Measurements from ENCODE around the gene TRA2A. TPM values are rescaled to one million over a fixed set of nuclear protein-coding genes. Genes with fewer than 3 reads are reported as not detected.

The TRA2A gene
- total RNA-seq, 1 experiment from 2014 or later: 27.6 TPM

DNA sequence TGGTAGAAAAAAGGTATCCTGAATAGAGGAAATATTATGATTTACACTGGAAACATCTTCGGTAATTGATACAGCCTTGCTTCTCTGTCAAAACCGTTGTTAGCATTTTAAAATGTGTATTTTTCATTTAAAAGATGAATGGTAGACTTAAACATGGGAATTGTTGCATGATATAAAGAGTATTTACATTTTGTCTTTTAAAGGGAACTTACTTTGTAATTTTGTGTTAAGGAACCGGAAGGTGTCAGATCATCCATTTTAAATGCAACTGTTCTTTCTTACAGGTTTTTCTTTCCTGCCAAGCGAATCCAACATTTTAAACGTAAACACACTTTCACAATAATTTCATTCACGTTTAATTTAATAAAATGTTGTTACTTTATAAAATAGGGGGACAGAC is 59.7 kb downstream of the TRA2A start:
- no peak for ATAC-seq
- no peak overlapping the region for H3K27ac ChIP-seq (ENCODE audit: low read length)
- ChIA-PET POLR2A (ENCODE audit: unreplicated experiment) (no interaction called here), CTCF (interaction anchor here (0.6 kb wide), 1 partner anchor 82 kb away, joined by 3 read pairs; no protein-coding TSS in a partner anchor)
- no peak for TF ChIP-seq CTCF (conservative IDR thresholded peaks at IDR 0.05; ENCODE audit: low read depth, low read length)
- no peak for TF ChIP-seq EZH2 (IDR thresholded peaks at IDR 0.05; ENCODE audit: low read length, unreplicated experiment)
- no peak for TF ChIP-seq EZH2phosphoT487 (IDR thresholded peaks at IDR 0.05; ENCODE audit: borderline replicate concordance, low read length)
- DNase-seq: no peak
- no peaks in the 10 kb centered on the region for H3K36me3 ChIP-seq (ENCODE audit: low read depth, low read length)
- H2AFZ ChIP-seq (ENCODE audit: low read length): peak overlapping the region; percentile 91; the same call in 1 of the 2 replicates
- intact Hi-C loops (cut with micrococcal nuclease): no loop called here
- H4K20me1 ChIP-seq (ENCODE audit: low read length): no peaks in the 10 kb centered on the region
- no peaks in the 10 kb centered on the region for H3K9me2 ChIP-seq (replicated peaks; ENCODE audit: low read length)
- H3K4me2 ChIP-seq (ENCODE audit: low read length): peak overlapping the region; percentile 81
- no peaks in the 10 kb centered on the region for H3K9me3 ChIP-seq (ENCODE audit: low read length)
- peaks cover 36% of the 10 kb centered on the region for H3K79me2 ChIP-seq (ENCODE audit: low read length)
- no TSS peak for BruUV-seq (replicated peaks)
- H3F3A ChIP-seq (ENCODE audit: low read length, unreplicated experiment): no peaks in the 10 kb centered on the region
- peaks cover 13% of the 10 kb centered on the region; the same call in 1 of the 2 replicates for H3K27me3 ChIP-seq (ENCODE audit: low read length)
- peak overlapping the region; percentile 79 for H3K9ac ChIP-seq (ENCODE audit: low read length)
- peaks cover 28% of the 10 kb centered on the region for H3K4me1 ChIP-seq (ENCODE audit: insufficient read depth, low read length)
- peak overlapping the region; percentile 73 for H3K4me3 ChIP-seq (ENCODE audit: low read length)

DNA sequence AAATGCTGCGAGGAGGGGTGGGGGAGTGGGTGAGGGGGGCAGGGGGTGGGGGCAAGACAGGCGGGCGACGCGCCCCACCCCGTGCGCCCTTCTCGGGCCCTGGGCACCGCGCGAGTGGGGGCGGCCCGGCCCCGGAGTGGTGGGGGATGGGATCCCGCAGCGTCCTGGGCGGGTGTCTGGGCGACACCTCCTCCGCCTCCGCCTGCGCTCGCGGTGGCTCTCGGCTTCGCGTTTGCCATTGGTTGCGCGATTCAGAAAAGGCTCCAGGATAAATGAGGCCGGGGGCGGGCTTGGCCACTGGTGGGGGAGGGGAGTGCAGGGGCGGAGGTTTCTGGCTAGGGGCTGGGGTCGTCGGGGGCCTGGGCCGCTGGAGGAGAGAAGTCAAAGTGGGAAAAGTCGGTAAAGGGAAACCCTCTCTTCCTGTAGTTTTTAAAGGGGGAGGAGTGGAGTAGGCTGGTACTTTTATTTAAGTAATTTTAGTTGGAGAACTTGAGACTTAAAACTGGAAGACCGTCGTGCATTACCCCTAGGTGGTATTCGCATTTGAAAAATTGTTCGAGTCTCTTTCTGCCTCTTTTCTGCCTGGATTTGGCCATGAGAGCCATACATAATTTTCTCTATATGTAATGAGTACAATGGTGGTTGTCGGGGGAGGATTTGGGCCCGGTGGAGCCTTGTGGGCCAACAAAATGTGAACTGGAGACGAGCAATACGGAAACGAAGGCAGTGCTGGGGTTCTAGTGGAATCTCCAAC is 60.5 kb downstream of the TRA2A start:
- peak overlapping the region; percentile 91 for H2AFZ ChIP-seq (ENCODE audit: low read length)
- intact Hi-C loops (cut with micrococcal nuclease): loop anchor here (2.0 kb wide), 1 partner anchor 60 kb away; the partner anchor contains the start of gene TRA2A
- H3K4me3 ChIP-seq (ENCODE audit: low read length): peak overlapping the region; percentile 73
- peak overlapping the region; percentile 79 for H3K27ac ChIP-seq (ENCODE audit: low read length)
- ChIA-PET CTCF (no interaction called here), POLR2A (ENCODE audit: unreplicated experiment) (no interaction called here)
- BruUV-seq (replicated peaks): TSS peak; percentile 75
- no peaks in the 10 kb centered on the region for H3F3A ChIP-seq (ENCODE audit: low read length, unreplicated experiment)
- peak overlapping the region; percentile 79 for H3K9ac ChIP-seq (ENCODE audit: low read length)
- peaks cover 9% of the 10 kb centered on the region; the same call in 1 of the 2 replicates for H3K27me3 ChIP-seq (ENCODE audit: low read length)
- peaks cover 36% of the 10 kb centered on the region for H3K4me1 ChIP-seq (ENCODE audit: insufficient read depth, low read length)
- TF ChIP-seq EZH2phosphoT487 (IDR thresholded peaks at IDR 0.05; ENCODE audit: borderline replicate concordance, low read length): no peak
- no peak for TF ChIP-seq EZH2 (IDR thresholded peaks at IDR 0.05; ENCODE audit: low read length, unreplicated experiment)
- TF ChIP-seq CTCF (conservative IDR thresholded peaks at IDR 0.05; ENCODE audit: low read depth, low read length): no peak
- peak; percentile 60 for ATAC-seq
- no peaks in the 10 kb centered on the region for H3K36me3 ChIP-seq (ENCODE audit: low read depth, low read length)
- H3K9me2 ChIP-seq (replicated peaks; ENCODE audit: low read length): no peaks in the 10 kb centered on the region
- DNase-seq: peak; percentile 78
- no peaks in the 10 kb centered on the region for H4K20me1 ChIP-seq (ENCODE audit: low read length)
- peaks cover 44% of the 10 kb centered on the region for H3K79me2 ChIP-seq (ENCODE audit: low read length)
- H3K9me3 ChIP-seq (ENCODE audit: low read length): no peaks in the 10 kb centered on the region
- H3K4me2 ChIP-seq (ENCODE audit: low read length): peak overlapping the region; percentile 81
